BLaER1 treated with 17β-estradiol and CSF1 and Interleukin-3, amounts not matched to agents 10 nM and 100 nM (cell line): ENCODE data around the gene SLC1A1.

Experiments used
- H3K27ac ChIP-seq, 11 experiments: shearing (Covaris generic); formaldehyde crosslinking; 2 replicates each; pipeline ENCODE4 v1.8.1; 2022
- H3K27me3 ChIP-seq, 11 experiments: shearing (Covaris generic); formaldehyde crosslinking; 2 replicates each; pipeline ENCODE4 v1.8.1; 2022
- H3K36me3 ChIP-seq, 11 experiments: shearing (Covaris generic); formaldehyde crosslinking; 2 replicates each; pipeline ENCODE4 v1.8.1; 2022
- H3K4me1 ChIP-seq, 10 experiments: shearing (Covaris generic); formaldehyde crosslinking; 2 replicates each; pipeline ENCODE4 v1.8.1; 2022
- H3K4me2 ChIP-seq, 11 experiments: shearing (Covaris generic); formaldehyde crosslinking; 2 replicates each; pipeline ENCODE4 v1.8.1; 2022
- H3K4me3 ChIP-seq, 10 experiments: shearing (Covaris generic); formaldehyde crosslinking; 2 replicates each; pipeline ENCODE4 v1.8.1; 2022
- H3K9ac ChIP-seq, 11 experiments: shearing (Covaris generic); formaldehyde crosslinking; 2 replicates each; pipeline ENCODE4 v1.8.1; 2022
- H3K9me3 ChIP-seq, 11 experiments: shearing (Covaris generic); formaldehyde crosslinking; replicated peaks in 1 of 11; 2 replicates each; pipeline ENCODE4 v1.8.1; 2022
- H4K20me1 ChIP-seq, 11 experiments: shearing (Covaris generic); formaldehyde crosslinking; 2 replicates each; pipeline ENCODE4 v1.8.1; 2022
- Cebpa-rat ChIP-seq, 11 experiments: shearing (Covaris generic); IDR thresholded peaks; 2 replicates each; pipeline ENCODE4 v1.8.1; 2022

The SLC1A1 gene

DNA sequence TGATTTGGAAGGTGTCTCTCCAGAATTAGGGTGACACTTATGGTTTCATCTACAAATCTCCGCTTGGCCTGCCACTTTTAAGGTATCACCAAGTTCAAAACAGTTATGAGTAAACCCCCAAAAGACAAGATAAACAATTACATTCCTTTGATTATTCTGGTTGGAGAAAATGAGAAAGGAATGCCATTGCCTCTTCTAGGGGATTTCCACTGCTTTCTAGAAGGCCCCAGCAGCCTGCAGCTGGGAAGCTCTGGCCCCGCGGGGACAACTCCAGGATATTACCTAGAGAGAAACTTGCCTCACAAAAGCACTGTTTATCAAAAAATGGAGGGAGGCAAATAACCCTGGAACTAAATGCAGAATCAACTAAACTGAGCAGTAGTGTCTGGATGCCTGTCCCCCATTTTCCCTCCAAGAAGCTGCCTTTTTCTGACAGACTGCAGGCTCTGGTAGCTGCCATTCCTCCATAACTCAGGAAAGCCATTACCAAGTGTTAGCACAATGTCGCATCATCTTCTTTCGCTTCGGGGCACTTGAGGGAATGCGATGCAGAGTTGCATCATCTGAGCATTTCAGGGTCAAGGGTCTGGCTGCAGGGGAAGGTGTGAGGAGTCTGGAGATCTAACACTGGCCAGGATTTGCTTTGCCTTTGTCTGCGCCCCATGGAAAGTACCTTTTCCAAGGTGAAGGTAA, 100.3 kb downstream of the SLC1A1 start:
- H3K4me3 ChIP-seq = no peak overlapping the region
- TF ChIP-seq Cebpa-rat (IDR thresholded peaks at IDR 0.05) = no peak
- no peak overlapping the region for H3K9ac ChIP-seq
- no peak overlapping the region for H3K27ac ChIP-seq
- no peaks in the 10 kb centered on the region for H3K27me3 ChIP-seq
- no peaks in the 10 kb centered on the region for H3K36me3 ChIP-seq
- no peaks in the 10 kb centered on the region for H3K9me3 ChIP-seq
- peaks cover 0 to 12% (median 0%) of the 10 kb centered on the region in 10 experiments; a peak in 4 of 20 replicates for H3K4me1 ChIP-seq
- no peak overlapping the region for H3K4me2 ChIP-seq
- no peaks in the 10 kb centered on the region for H4K20me1 ChIP-seq

DNA sequence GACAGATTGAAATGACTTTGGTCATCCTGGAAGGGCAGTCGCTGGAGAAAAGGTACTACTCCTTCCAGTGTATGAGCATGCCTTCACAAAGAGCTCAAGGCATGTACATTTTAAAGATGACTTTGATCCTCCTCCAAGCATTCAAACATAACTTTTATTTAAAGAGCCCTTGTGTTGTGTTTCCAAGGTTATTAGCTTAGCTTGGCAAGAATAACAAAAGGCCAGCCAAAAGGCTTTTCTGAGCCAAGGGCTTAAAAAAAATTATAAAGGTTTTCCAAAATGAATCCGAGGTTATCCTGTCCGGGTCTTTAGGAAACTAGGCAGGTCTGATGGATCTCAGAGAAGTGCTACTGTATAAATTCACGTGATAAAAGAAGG, 100.8 kb downstream of the SLC1A1 start:
- H4K20me1 ChIP-seq = no peaks in the 10 kb centered on the region
- H3K9me3 ChIP-seq = no peaks in the 10 kb centered on the region
- no peak overlapping the region for H3K4me3 ChIP-seq
- no peak overlapping the region for H3K9ac ChIP-seq
- H3K36me3 ChIP-seq = no peaks in the 10 kb centered on the region
- TF ChIP-seq Cebpa-rat (IDR thresholded peaks at IDR 0.05) = no peak
- no peak overlapping the region for H3K4me2 ChIP-seq
- no peaks in the 10 kb centered on the region for H3K27me3 ChIP-seq
- H3K4me1 ChIP-seq = peaks cover 0 to 16% (median 1%) of the 10 kb centered on the region in 10 experiments; a peak in 8 of 20 replicates
- peak overlapping the region in 1 of 11 experiments; percentile 55; a peak in 1 of 22 replicates for H3K27ac ChIP-seq

DNA sequence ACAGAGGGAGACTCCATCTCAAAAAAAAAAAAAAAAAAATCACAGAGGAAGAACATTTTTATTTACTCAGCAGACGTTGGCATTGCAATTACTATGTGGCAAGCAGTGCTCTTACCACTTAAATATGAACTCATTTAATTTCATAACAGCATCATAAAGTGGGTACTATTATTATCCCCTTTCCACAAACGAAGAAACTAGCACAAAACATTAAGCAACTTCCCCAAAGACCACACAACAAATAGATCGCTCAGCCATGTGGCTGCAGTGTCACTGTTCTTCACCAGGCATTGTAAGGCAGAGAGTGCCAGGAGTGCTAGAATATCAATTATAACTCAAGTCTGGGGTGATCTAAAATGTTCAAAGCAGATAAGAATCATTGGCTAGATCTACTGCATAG, 102.0 kb downstream of the SLC1A1 start:
- Histone ChIP-seq H4K20me1 (no peaks in the 10 kb centered on the region), H3K9me3 (no peaks in the 10 kb centered on the region), H3K36me3 (no peaks in the 10 kb centered on the region), H3K9ac (no peak overlapping the region), H3K27me3 (no peaks in the 10 kb centered on the region), H3K4me3 (no peak overlapping the region), H3K4me1 (peaks cover 0 to 25% (median 8%) of the 10 kb centered on the region in 10 experiments; a peak in 10 of 20 replicates), H3K4me2 (peak overlapping the region in 3 of 11 experiments; percentile 1 to 46 (median 37); a peak in 5 of 22 replicates), H3K27ac (peak overlapping the region in 2 of 11 experiments; percentile 19 to 26; a peak in 1 of 22 replicates)
- TF ChIP-seq Cebpa-rat (IDR thresholded peaks at IDR 0.05) = 0 out of 22 replicates have a peak, but pooled peaks of 3 of the 11 experiments have one; percentile 9 to 26 (median 20)

DNA sequence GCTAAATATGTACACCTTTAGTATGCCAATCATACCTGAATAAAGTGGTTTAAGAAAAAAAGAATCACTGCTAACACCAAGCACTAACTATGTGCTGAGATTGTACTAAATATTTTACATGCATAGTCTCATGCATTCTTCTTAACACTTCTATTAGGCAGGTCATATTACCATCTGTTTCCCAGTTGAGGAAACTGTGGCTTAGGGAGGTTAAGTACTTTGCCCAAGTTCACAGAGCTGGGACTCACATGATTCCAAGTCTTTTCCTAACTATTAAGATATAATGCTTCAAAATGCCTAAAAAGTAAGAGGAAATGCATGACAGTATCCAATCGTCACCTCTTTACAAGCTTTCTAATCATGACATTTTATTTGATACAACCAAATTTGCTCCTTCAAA, 102.6 kb downstream of the SLC1A1 start:
- H3K4me3 ChIP-seq = no peak overlapping the region
- H3K9me3 ChIP-seq = no peaks in the 10 kb centered on the region
- no peaks in the 10 kb centered on the region for H3K27me3 ChIP-seq
- H3K4me2 ChIP-seq = peak overlapping the region in 4 of 11 experiments; percentile 1 to 46 (median 20); a peak in 5 of 22 replicates
- H3K9ac ChIP-seq = no peak overlapping the region
- H3K4me1 ChIP-seq = peaks cover 0 to 25% (median 8%) of the 10 kb centered on the region in 10 experiments; a peak in 10 of 20 replicates
- no peaks in the 10 kb centered on the region for H4K20me1 ChIP-seq
- no peak for TF ChIP-seq Cebpa-rat (IDR thresholded peaks at IDR 0.05)
- H3K27ac ChIP-seq = peak overlapping the region in 2 of 11 experiments; percentile 19 to 26; a peak in 1 of 22 replicates
- H3K36me3 ChIP-seq = no peaks in the 10 kb centered on the region

DNA sequence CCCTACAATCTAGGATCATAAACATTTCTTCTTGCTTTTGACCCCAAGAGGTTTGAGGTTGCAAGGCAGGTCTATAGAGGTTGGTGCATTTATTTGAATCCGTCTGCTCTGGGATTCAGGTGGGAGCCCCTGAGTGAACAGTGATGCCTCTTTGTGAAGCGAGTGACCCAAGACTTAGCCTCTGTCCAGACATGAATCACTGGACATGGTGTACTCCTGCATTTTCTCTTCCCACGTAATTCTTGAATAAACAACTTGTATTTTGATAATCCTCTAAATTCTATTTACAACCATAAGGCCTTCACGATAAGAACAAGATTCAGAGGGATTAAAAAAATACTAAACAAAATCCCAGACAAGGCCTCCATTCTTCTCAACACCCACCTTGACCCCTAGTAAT, 104.3 kb downstream of the SLC1A1 start:
- peaks cover 0 to 25% (median 8%) of the 10 kb centered on the region in 10 experiments; a peak in 10 of 20 replicates for H3K4me1 ChIP-seq

DNA sequence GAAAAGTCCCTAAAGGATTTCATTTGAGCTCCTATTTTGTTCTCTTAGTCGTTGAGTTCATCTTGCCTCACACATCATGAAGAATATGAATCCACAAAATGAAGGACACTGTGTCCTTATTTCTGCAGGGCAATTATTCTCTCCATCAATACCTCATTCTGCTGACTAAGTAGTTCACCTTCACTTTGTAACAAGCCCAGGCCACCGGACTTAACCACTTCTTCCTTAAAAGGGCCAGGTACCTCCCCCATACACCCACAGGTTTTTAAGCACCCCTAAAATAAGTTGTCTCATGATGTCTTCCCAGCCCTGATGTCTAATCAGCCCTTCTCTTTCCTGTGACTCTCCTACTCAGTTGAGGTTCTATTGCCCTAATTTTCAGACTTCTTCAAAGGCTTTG, 104.7 kb downstream of the SLC1A1 start:
- Histone ChIP-seq H3K4me3 (no peak overlapping the region), H3K9ac (no peak overlapping the region), H3K36me3 (no peaks in the 10 kb centered on the region), H3K4me1 (peaks cover 0 to 25% (median 8%) of the 10 kb centered on the region in 10 experiments; a peak in 10 of 20 replicates), H3K4me2 (no peak overlapping the region), H4K20me1 (no peaks in the 10 kb centered on the region), H3K27me3 (no peaks in the 10 kb centered on the region), H3K9me3 (0 out of 22 replicates have a peak, but pooled peaks cover 0 to 3% (median 0%) of the 10 kb centered on the region in 11 experiments), H3K27ac (no peak overlapping the region)
- no peak for TF ChIP-seq Cebpa-rat (IDR thresholded peaks at IDR 0.05)

More for the DNA sequence above, 104.3 kb downstream of the SLC1A1 start:
- Histone ChIP-seq H3K36me3 (no peaks in the 10 kb centered on the region), H3K27ac (no peak overlapping the region), H3K27me3 (no peaks in the 10 kb centered on the region), H3K9ac (no peak overlapping the region), H4K20me1 (no peaks in the 10 kb centered on the region), H3K4me2 (no peak overlapping the region), H3K4me3 (no peak overlapping the region), H3K9me3 (0 out of 22 replicates have a peak, but pooled peaks cover 0 to 3% (median 0%) of the 10 kb centered on the region in 11 experiments)
- no peak for TF ChIP-seq Cebpa-rat (IDR thresholded peaks at IDR 0.05)

DNA sequence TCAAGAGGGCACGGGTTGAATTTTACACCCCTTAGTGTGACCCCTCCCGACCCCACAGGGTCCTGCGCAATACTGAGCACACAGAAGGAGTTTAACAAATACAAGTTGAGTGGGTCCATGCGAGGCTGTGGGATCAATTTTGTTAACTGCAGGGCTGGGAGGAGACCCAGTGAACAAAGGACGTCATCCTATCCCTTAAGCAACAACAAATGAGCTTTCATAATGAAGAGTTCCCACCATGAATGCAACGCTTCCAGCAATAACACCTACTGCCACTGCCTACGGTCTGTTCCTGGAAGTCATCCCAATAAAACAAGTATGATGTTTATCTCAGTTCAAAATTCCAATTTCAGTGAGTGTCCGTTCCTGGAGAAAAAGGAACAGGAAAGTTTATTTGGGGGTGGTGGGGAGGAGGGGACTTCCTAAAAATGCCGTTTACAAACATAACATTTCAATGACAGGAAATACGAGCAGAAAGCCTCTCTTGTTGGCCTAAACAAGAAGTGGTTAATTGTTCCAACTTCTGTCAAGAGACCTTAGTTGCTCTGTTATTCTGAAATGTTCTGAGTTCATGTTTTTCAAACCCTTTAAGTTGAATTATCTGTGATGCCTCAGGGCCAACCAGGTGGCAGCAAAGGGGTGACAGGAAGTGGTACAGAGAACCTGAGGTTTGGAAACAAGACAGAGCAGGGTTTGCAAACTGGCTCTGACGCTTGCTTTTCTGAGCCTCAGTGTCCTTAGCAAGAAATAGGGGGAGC, 106.1 kb downstream of the SLC1A1 start:
- Histone ChIP-seq H3K27me3 (no peaks in the 10 kb centered on the region), H3K9ac (peak overlapping the region in 2 of 11 experiments; percentile 4 to 32; a peak in 3 of 22 replicates), H3K4me3 (no peak overlapping the region), H3K9me3 (0 out of 22 replicates have a peak, but pooled peaks cover 0 to 3% (median 0%) of the 10 kb centered on the region in 11 experiments), H3K27ac (peak overlapping the region in 3 of 11 experiments; percentile 2 to 27 (median 26); a peak in 6 of 22 replicates), H4K20me1 (no peaks in the 10 kb centered on the region), H3K4me2 (peak overlapping the region in 7 of 11 experiments; percentile 6 to 66 (median 51); a peak in 12 of 22 replicates), H3K36me3 (no peaks in the 10 kb centered on the region), H3K4me1 (peaks cover 0 to 25% (median 8%) of the 10 kb centered on the region in 10 experiments; a peak in 10 of 20 replicates)
- TF ChIP-seq Cebpa-rat (IDR thresholded peaks at IDR 0.05) = no peak

DNA sequence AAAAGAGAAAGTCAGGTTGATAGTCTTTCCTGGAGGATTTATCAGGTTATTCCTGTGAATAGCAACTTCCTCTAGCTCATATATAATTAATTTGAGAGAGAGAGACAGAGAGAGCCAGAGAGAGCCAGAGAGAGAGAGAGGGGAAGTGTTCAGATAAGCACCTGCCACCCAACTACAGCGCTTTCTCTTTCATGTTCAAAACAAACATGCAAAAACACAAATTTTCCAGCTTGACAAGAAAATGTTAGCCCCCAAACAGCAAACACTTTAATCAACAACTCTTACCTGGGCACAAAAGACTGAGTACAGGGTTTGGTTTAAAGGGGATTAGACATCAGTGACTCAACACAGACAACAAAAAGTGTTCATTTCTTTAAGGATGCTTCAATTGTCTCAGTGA, 110.1 kb downstream of the SLC1A1 start:
- H3K27ac ChIP-seq = no peak overlapping the region
- TF ChIP-seq Cebpa-rat (IDR thresholded peaks at IDR 0.05) = no peak
- no peak overlapping the region for H3K9ac ChIP-seq
- no peaks in the 10 kb centered on the region for H4K20me1 ChIP-seq
- H3K27me3 ChIP-seq = no peaks in the 10 kb centered on the region
- peaks cover 0 to 14% (median 8%) of the 10 kb centered on the region in 10 experiments; a peak in 10 of 20 replicates for H3K4me1 ChIP-seq
- 0 out of 22 replicates have a peak, but pooled peaks cover 0 to 3% (median 0%) of the 10 kb centered on the region in 11 experiments for H3K9me3 ChIP-seq
- H3K4me3 ChIP-seq = no peak overlapping the region
- no peak overlapping the region for H3K4me2 ChIP-seq
- no peaks in the 10 kb centered on the region for H3K36me3 ChIP-seq

DNA sequence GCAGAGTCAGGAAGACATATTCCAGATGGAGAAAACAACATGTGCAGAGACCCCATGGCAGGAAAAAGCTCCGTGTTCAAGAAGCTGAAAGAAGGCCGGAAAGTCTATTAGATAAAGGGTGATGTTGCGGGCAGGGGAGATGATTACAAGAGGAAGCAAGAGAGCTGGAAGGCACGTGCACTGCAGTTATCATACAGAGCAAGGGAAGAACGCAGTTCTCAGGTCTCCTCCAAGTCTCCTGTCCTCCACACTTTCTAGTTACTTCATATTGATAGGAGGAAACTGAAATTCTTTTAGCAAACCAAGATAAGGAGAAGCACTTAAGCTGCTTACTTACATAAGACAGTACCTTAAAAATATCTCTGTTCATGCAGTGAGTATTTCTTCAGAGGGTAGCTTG, 113.6 kb downstream of the SLC1A1 start:
- H3K4me2 ChIP-seq = no peak overlapping the region
- H3K9ac ChIP-seq = no peak overlapping the region
- no peak for TF ChIP-seq Cebpa-rat (IDR thresholded peaks at IDR 0.05)
- no peak overlapping the region for H3K27ac ChIP-seq
- H4K20me1 ChIP-seq = no peaks in the 10 kb centered on the region
- H3K4me1 ChIP-seq = no peaks in the 10 kb centered on the region
- 0 out of 22 replicates have a peak, but pooled peaks cover 0 to 3% (median 0%) of the 10 kb centered on the region in 11 experiments for H3K9me3 ChIP-seq
- H3K4me3 ChIP-seq = no peak overlapping the region
- H3K27me3 ChIP-seq = no peaks in the 10 kb centered on the region
- H3K36me3 ChIP-seq = no peaks in the 10 kb centered on the region
